GM23248 (cell line): ENCODE measurements around the gene SH3TC2.

Experiments
- EZH2 ChIP-seq: fragments of 200-600 bp; sonication (generic); IDR thresholded peaks from 2 replicates; pipeline ENCODE4 v1.6.1; 2018; ENCODE audit warnings: antibody characterized with exemption, mild to moderate bottlenecking; ENCODE audit not compliant: insufficient read depth, poor library complexity, severe bottlenecking
- EZH2phosphoT487 ChIP-seq: fragments of 200-600 bp; sonication (generic); IDR thresholded peaks from 2 replicates; pipeline ENCODE4 v1.6.1; 2018; ENCODE audit warnings: antibody characterized with exemption, moderate library complexity, mild to moderate bottlenecking, low read depth; ENCODE audit not compliant: insufficient read depth

GRCh38 chr5:149060325-149060724 is 2.5 kb downstream of the SH3TC2 start:
- TF ChIP-seq EZH2 (no peak), EZH2phosphoT487 (no peak)
